HepG2 (cell line): ENCODE measurements around the gene THAP2. TPM values are rescaled to one million over a fixed set of nuclear protein-coding genes. Genes with fewer than 3 reads are reported as not detected.

Source experiments
- ARNTL ChIP-seq: sonication (generic); formaldehyde crosslinking; IDR thresholded peaks from 2 replicates; pipeline ENCODE4 v1.4.0; 2020; ENCODE audit warnings: mild to moderate bottlenecking, missing genetic modification reagents
- BORCS8-MEF2B ChIP-seq: sonication (generic); formaldehyde crosslinking; IDR thresholded peaks from 2 replicates; pipeline ENCODE4 v1.8.0; 2022; ENCODE audit warnings: mild to moderate bottlenecking, missing genetic modification reagents
- CHCHD3 ChIP-seq: sonication (generic); formaldehyde crosslinking; IDR thresholded peaks from 2 replicates; pipeline ENCODE4 v1.8.0; 2022; ENCODE audit warnings: mild to moderate bottlenecking, missing genetic modification reagents, moderate library complexity
- FOSL2 ChIP-seq: sonication (generic); formaldehyde crosslinking; IDR thresholded peaks from 2 replicates; pipeline ENCODE4 v1.4.0; 2020; ENCODE audit warnings: missing genetic modification reagents
- FOXK2 ChIP-seq: fragments of 450-650 bp; IDR thresholded peaks from 2 replicates; pipeline ENCODE4 v1.6.1; 2016
- FOXO1 ChIP-seq: sonication (generic); formaldehyde crosslinking; IDR thresholded peaks from 2 replicates; pipeline ENCODE4 v1.4.0; 2020; ENCODE audit warnings: missing genetic modification reagents
- HOXA7 ChIP-seq: sonication (generic); formaldehyde crosslinking; IDR thresholded peaks from 2 replicates; pipeline ENCODE4 v1.8.1; 2022; ENCODE audit warnings: mild to moderate bottlenecking, missing genetic modification reagents, moderate library complexity
- KLF11 ChIP-seq: IDR thresholded peaks from 2 replicates; pipeline ENCODE4 v1.6.1; 2016; ENCODE audit warnings: missing compliant biosample characterization
- PAX8 ChIP-seq: sonication (generic); formaldehyde crosslinking; IDR thresholded peaks from 2 replicates; pipeline ENCODE4 v1.8.0; 2022; ENCODE audit warnings: mild to moderate bottlenecking, missing genetic modification reagents, borderline replicate concordance
- POLR2G ChIP-seq: fragments of 200-400 bp; formaldehyde crosslinking; IDR thresholded peaks from 2 replicates; pipeline ENCODE4 v1.6.1; 2018; ENCODE audit warnings: mild to moderate bottlenecking, low read depth, low read length, moderate library complexity
- RAD21 ChIP-seq: fragments of 450-650 bp; formaldehyde crosslinking; IDR thresholded peaks from 2 replicates; pipeline ENCODE4 v1.5.0; 2020; ENCODE audit warnings: mild to moderate bottlenecking
- SIN3B ChIP-seq: fragments of 150-350 bp; IDR thresholded peaks from 2 replicates; pipeline ENCODE4 v1.6.1; 2014; ENCODE audit warnings: low read length
- SPEN ChIP-seq: sonication (generic); formaldehyde crosslinking; IDR thresholded peaks from 2 replicates; pipeline ENCODE4 v1.5.1; 2020; ENCODE audit warnings: low read depth, mild to moderate bottlenecking, missing genetic modification reagents
- WIZ ChIP-seq: sonication (generic); formaldehyde crosslinking; IDR thresholded peaks from 2 replicates; pipeline ENCODE4 v1.5.1; 2020; ENCODE audit warnings: mild to moderate bottlenecking, missing genetic modification reagents
- ZNF589 ChIP-seq: sonication (generic); formaldehyde crosslinking; conservative IDR thresholded peaks from 2 replicates; pipeline ENCODE4 v1.8.0; 2022; ENCODE audit warnings: mild to moderate bottlenecking, moderate library complexity, missing genetic modification reagents
- ZNF607 ChIP-seq: sonication (generic); formaldehyde crosslinking; IDR thresholded peaks from 2 replicates; pipeline ENCODE4 v1.5.1; 2020; ENCODE audit warnings: missing genetic modification reagents, mild to moderate bottlenecking, borderline replicate concordance
- ZNF619 ChIP-seq: sonication (generic); formaldehyde crosslinking; IDR thresholded peaks from 2 replicates; pipeline ENCODE4 v1.4.0; 2020; ENCODE audit warnings: mild to moderate bottlenecking, missing genetic modification reagents
- ZSCAN29 ChIP-seq: sonication (generic); formaldehyde crosslinking; conservative IDR thresholded peaks from 2 replicates; pipeline ENCODE4 v1.4.0; 2020; ENCODE audit warnings: mild to moderate bottlenecking, missing genetic modification reagents
- ZZZ3 ChIP-seq: sonication (generic); formaldehyde crosslinking; IDR thresholded peaks from 2 replicates; pipeline ENCODE4 v1.4.0; 2020; ENCODE audit warnings: missing genetic modification reagents, mild to moderate bottlenecking, borderline replicate concordance
- polyA plus RNA-seq, 8 experiments: library from polyadenylated mRNA; depleted of rRNA in 3 of 8; stranded (reverse) in 7 of 8; unstranded in 1 of 8; fragments of >200 nt; fragmentation: Illumina TruSeq in 4 of 8; extraction: Trizol in 4 of 8; gene quantifications; 2 replicates each; pipeline versions ENCODE4 v1.2.1 to v1.2.3, GENCODE V29; 2011 to 2016; ENCODE audit warnings: low read depth in 4 of 8, missing spikeins in 1 of 8, mixed read lengths in 1 of 8; ENCODE audit not compliant: insufficient read depth in 1 of 8
- total RNA-seq, 5 experiments: library from RNA; depleted of rRNA; stranded (reverse); fragments of >200 nt; fragmentation: Illumina TruSeq; extraction: Trizol; gene quantifications; 2 replicates each; pipeline ENCODE4 v1.2.3, GENCODE V29; 2016; ENCODE audit warnings: low read depth in 1 of 5
- TF ChIP-seq, protein P1 (sequence below): sonication (generic); formaldehyde crosslinking; IDR thresholded peaks from 2 replicates; pipeline ENCODE4 v1.4.0; 2020; ENCODE audit warnings: mild to moderate bottlenecking, missing genetic modification reagents
- TF ChIP-seq, protein P2 (sequence below): sonication (generic); formaldehyde crosslinking; IDR thresholded peaks from 2 replicates; pipeline ENCODE4 v1.4.0; 2020; ENCODE audit warnings: missing genetic modification reagents, borderline replicate concordance
- TF ChIP-seq, protein P3 (sequence below): sonication (generic); formaldehyde crosslinking; IDR thresholded peaks from 2 replicates; pipeline ENCODE4 v1.5.1; 2020; ENCODE audit warnings: mild to moderate bottlenecking, moderate library complexity, missing genetic modification reagents
- TF ChIP-seq, protein P4 (sequence below): sonication (generic); formaldehyde crosslinking; IDR thresholded peaks from 2 replicates; pipeline ENCODE4 v1.8.1; 2023; ENCODE audit warnings: missing genetic modification reagents, inconsistent platforms, borderline replicate concordance

Gene THAP2
- total and polyA plus RNA-seq, 2 of the 13 experiments (the other 11 are each of a cell fraction or from before 2014, with no cell fraction given), result 5.2 to 6.2 TPM

DNA sequence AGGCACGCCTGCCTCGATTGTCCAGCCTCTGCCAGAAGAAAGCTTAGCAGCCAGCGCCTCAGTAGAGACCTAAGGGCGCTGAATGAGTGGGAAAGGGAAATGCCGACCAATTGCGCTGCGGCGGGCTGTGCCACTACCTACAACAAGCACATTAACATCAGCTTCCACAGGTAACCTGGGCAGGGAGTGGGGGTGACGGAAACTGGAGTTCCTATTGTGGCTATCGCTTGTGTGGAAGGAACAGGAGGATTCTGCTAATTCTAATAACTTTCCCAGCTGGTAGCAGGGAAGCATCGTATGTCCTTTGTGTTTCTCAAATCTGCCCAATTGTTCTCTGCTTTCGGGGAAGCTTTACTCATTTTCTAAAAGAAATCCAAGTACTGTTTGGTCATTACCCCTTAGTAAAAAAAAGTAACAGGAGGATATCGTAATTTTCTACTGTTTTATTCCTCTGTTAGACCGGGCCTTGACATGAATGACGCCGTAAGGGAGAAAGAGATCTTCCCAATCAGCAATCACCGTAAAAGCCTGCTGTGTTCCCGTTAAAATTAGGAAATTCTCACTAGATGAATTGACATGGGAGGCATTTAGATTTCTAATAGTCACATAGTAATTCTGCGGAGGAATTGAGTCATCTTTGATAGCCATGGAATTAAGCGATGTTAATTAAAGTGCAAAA lies 449 bp downstream of the THAP2 start (continued):
- TF ChIP-seq, protein P1, sequence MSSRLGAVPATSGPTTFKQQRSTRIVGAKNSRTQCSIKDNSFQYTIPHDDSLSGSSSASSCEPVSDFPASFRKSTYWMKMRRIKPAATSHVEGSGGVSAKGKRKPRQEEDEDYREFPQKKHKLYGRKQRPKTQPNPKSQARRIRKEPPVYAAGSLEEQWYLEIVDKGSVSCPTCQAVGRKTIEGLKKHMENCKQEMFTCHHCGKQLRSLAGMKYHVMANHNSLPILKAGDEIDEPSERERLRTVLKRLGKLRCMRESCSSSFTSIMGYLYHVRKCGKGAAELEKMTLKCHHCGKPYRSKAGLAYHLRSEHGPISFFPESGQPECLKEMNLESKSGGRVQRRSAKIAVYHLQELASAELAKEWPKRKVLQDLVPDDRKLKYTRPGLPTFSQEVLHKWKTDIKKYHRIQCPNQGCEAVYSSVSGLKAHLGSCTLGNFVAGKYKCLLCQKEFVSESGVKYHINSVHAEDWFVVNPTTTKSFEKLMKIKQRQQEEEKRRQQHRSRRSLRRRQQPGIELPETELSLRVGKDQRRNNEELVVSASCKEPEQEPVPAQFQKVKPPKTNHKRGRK, result no peak
- TF ChIP-seq FOSL2 (CRISPR knock-in tag), result no peak
- no peak for TF ChIP-seq CHCHD3
- peak; percentile 16; the same call in 1 of the 2 replicates for TF ChIP-seq ZNF607
- TF ChIP-seq FOXO1 (CRISPR knock-in tag), result no peak
- TF ChIP-seq, protein P2, sequence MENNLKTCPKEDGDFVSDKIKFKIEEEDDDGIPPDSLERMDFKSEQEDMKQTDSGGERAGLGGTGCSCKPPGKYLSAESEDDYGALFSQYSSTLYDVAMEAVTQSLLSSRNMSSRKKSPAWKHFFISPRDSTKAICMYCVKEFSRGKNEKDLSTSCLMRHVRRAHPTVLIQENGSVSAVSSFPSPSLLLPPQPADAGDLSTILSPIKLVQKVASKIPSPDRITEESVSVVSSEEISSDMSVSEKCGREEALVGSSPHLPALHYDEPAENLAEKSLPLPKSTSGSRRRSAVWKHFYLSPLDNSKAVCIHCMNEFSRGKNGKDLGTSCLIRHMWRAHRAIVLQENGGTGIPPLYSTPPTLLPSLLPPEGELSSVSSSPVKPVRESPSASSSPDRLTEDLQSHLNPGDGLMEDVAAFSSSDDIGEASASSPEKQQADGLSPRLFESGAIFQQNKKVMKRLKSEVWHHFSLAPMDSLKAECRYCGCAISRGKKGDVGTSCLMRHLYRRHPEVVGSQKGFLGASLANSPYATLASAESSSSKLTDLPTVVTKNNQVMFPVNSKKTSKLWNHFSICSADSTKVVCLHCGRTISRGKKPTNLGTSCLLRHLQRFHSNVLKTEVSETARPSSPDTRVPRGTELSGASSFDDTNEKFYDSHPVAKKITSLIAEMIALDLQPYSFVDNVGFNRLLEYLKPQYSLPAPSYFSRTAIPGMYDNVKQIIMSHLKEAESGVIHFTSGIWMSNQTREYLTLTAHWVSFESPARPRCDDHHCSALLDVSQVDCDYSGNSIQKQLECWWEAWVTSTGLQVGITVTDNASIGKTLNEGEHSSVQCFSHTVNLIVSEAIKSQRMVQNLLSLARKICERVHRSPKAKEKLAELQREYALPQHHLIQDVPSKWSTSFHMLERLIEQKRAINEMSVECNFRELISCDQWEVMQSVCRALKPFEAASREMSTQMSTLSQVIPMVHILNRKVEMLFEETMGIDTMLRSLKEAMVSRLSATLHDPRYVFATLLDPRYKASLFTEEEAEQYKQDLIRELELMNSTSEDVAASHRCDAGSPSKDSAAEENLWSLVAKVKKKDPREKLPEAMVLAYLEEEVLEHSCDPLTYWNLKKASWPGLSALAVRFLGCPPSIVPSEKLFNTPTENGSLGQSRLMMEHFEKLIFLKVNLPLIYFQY (CRISPR knock-in tag), result no peak
- no peak for TF ChIP-seq ZSCAN29
- TF ChIP-seq, protein P3, sequence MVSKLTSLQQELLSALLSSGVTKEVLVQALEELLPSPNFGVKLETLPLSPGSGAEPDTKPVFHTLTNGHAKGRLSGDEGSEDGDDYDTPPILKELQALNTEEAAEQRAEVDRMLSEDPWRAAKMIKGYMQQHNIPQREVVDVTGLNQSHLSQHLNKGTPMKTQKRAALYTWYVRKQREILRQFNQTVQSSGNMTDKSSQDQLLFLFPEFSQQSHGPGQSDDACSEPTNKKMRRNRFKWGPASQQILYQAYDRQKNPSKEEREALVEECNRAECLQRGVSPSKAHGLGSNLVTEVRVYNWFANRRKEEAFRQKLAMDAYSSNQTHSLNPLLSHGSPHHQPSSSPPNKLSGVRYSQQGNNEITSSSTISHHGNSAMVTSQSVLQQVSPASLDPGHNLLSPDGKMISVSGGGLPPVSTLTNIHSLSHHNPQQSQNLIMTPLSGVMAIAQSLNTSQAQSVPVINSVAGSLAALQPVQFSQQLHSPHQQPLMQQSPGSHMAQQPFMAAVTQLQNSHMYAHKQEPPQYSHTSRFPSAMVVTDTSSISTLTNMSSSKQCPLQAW (CRISPR knock-in tag), result no peak
- 0 out of 2 replicates have a peak, but pooled peaks have one; percentile 3 for TF ChIP-seq RAD21 (CRISPR knock-in tag)
- 0 out of 2 replicates have a peak, but pooled peaks have one; percentile 41 for TF ChIP-seq BORCS8-MEF2B (CRISPR knock-in tag)
- TF ChIP-seq KLF11 (CRISPR knock-in tag), result no peak
- TF ChIP-seq ARNTL (CRISPR knock-in tag), result peak; percentile 35; the same call in 1 of the 2 replicates
- TF ChIP-seq POLR2G, result no peak
- TF ChIP-seq SPEN, result no peak; the same call in 1 of the 2 replicates
- peak; percentile 5; the same call in 1 of the 2 replicates for TF ChIP-seq HOXA7 (CRISPR knock-in tag)
- TF ChIP-seq, protein P4, sequence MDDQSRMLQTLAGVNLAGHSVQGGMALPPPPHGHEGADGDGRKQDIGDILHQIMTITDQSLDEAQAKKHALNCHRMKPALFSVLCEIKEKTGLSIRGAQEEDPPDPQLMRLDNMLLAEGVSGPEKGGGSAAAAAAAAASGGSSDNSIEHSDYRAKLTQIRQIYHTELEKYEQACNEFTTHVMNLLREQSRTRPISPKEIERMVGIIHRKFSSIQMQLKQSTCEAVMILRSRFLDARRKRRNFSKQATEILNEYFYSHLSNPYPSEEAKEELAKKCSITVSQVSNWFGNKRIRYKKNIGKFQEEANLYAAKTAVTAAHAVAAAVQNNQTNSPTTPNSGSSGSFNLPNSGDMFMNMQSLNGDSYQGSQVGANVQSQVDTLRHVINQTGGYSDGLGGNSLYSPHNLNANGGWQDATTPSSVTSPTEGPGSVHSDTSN (CRISPR knock-in tag), result 0 out of 2 replicates have a peak, but pooled peaks have one; percentile 12
- TF ChIP-seq WIZ (CRISPR knock-in tag), result 0 out of 2 replicates have a peak, but pooled peaks have one; percentile 30
- TF ChIP-seq SIN3B, result no peak
- no peak for TF ChIP-seq ZZZ3 (CRISPR knock-in tag)
- no peak for TF ChIP-seq ZNF619 (CRISPR knock-in tag)
- TF ChIP-seq ZNF589, result peak; percentile 23; the same call in 1 of the 2 replicates
- TF ChIP-seq PAX8 (CRISPR knock-in tag), result no peak
- TF ChIP-seq FOXK2, result no peak
